Limb (tissue), 2 donors: ENCODE measurements around the gene DPAGT1.
A peak's percentile ranks its signal among the peaks of the same experiment; 100 is the strongest.
"Not testable (repeated sequence)": the region's sequence is repeated elsewhere in the genome, so short reads cannot be mapped to it uniquely, and the experiment has no call there.

ENCODE experiments used
- DNase-seq, 2 donors: peaks; one replicate each; pipeline ENCODE4 v3.0.0-alpha.2; 2016; ENCODE audit errors: extremely low spot score in 2 of 2

Gene DPAGT1

GRCh38 chr11:119116235-119116594 is 14.6 kb upstream of the DPAGT1 start:
- no peak for DNase-seq

GRCh38 chr11:119115484-119116234 is 14.0 kb upstream of the DPAGT1 start:
- DNase-seq = no peak

DNA sequence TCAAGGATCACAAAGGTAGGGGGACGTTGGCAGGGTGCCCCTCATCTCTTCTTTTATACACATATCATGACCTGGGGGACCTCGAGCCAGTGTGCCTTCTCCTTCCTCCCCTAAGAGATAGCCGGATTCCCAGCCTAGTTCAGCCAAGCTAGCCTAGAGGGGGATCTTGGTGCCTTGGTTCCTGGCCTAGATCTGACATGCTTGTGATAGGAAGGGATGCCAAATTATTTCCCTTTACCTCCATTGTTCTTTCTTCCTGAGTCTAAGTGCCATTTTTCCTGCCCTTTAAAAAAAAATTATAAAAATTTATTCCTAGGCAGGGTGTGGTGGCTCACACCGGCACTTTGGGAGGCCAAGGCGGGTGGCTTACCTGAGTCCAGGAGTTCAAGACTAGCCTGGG is 12.7 kb upstream of the DPAGT1 start:
- DNase-seq = no peak

GRCh38 chr11:119113716-119114115 is 12.1 kb upstream of the DPAGT1 start:
- no peak for DNase-seq

GRCh38 chr11:119112314-119113020 is 10.8 kb upstream of the DPAGT1 start:
- DNase-seq = no peak

- no peak for DNase-seq
These were observed 9.8 kb upstream of the DPAGT1 start for GRCh38 chr11:119111361-119111925.

GRCh38 chr11:119110439-119110838 is 8.8 kb upstream of the DPAGT1 start:
- no peak for DNase-seq

DNA sequence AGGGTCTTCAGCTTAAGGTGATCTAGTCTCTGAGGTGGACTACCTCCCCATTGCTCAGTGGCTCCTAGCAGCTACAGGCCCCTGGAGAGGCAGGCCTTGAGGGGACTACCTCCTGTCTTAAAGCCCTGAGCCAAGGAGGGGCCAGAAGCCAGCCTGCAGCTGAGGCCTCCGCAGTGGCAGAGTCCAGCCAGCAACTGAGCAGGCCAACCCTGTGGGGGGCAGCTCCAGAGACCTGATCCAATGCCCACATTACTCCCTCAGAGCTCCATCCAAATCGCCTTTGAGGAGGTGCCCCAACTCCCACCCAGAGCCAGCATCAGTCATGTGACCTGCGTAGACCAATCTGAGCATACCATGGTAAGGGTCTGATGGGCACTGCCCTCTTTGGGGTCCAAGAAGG is 8.2 kb upstream of the DPAGT1 start:
- no peak for DNase-seq

- DNase-seq = no peak
These were observed 7.2 kb upstream of the DPAGT1 start for GRCh38 chr11:119108857-119109221.

GRCh38 chr11:119108146-119108856 is 6.6 kb upstream of the DPAGT1 start:
- DNase-seq = no peak

GRCh38 chr11:119107538-119108145 is 6.0 kb upstream of the DPAGT1 start:
- no peak for DNase-seq

DNA sequence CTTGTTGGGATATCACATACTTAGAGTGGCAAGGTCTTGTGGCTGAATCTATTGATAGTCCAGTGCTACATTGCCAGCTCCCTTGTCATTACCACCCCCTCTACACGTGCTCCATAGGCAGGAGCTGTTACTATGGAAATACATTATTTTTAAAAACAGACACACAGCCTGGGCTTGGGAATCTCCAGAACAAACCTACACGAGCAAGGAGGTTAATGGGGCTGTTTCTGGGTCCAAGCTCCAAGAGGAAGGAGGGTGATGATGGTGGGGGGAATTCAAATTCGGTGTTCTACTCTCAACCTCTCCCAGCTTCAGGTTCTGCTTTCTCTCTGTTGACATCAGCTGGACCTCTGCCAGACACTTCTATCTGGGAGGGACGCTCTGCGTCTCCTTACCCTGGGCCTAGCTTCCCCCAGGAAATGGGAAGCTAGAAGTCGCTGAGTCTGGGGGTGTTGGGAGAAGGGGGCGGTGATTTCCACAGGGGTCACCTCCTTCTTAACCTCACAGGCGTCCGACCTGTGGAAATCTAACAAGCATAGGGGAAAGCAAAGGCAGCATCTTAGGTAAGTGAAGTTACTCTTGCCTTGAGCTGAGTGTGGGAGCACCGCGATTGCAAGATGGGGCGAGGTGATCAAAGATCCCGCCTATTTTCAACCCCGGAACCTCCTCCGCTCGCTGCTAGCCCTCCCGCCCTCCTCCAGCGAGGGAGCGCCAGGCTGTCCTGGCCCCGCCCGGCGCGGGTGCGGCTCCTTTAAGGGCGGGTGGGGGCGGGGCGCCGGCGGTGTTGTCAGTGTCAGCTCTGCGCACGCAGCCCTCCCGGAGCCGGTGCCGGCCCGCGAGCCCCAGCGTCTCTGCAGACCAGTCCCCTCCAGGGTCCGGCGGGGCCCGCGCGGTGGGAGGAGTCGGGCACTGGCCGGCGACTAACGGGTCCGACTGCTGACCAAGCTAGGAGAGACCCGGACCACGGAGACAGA is 5.2 kb upstream of the DPAGT1 start, which contains the start of gene C2CD2L:
Gene C2CD2L, plus strand, starts transcription at position 781 of the 974 bp plus-strand sequence. CDS start 398 bp downstream, outside the sequence.
- DNase-seq = peak; percentile 87 to 91

DNA sequence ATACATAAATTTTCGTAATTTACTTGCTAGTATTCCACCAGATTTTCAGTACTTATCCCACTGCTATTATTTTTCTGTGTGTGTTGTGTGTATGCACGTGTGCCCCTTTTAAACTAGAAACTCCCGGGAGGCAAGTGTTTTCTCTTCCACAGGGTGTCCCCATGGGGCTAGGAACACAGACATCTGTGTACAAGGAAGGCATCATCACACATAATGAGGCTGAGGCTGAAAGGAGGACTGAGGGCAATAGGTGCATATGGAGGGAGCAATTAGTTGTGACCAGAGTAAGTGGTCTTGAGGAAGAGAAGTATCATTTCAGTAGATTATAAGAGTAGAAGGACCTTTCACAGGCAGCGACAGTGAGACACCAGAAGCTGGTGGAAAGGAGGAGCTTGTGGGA is 2.1 kb upstream of the DPAGT1 start:
- no peak for DNase-seq

GRCh38 chr11:119103161-119103664 is 1.6 kb upstream of the DPAGT1 start:
- DNase-seq = not testable (repeated sequence)

GRCh38 chr11:119100994-119101758 is 477 bp downstream of the DPAGT1 start:
- peak in 1 of 2 donors; percentile 51 for DNase-seq

DNA sequence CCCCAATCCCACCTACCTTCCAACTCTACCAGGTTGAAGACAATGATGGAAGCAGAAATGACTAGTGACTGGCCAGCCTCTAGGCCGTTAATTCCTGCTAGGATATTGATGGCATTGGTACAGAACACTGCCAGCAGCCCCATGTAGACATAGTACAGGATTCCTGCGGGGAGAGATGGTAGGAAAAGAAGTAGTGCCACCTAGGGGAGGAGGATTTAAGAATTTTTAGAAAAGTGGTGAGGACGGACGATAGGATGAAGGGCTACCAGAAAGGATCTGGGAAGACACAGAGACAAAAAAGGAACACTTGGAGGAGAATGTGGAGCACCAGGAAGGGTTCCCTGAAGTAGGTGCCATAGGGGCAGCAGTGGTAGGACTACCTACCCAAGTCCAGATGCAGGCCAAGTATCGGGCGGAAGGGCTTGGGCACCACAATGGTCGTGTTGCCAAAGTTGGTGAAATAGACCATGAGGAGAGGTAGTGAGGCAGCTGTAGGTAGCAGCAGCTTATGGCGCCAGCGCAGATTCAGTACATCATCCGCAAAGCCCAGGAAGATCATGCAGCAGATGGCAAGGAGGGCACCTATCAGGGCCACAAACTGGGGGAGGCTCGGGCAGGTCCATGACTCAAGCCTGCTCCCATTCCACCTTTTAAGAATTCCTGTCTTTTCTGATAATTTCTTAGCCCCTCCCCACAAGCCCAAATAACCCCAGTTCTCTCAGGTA is 1.2 kb downstream of the DPAGT1 start:
- DNase-seq = no peak

GRCh38 chr11:119099711-119100110 is 1.9 kb downstream of the DPAGT1 start:
- no peak for DNase-seq

GRCh38 chr11:119095066-119095880 is 6.4 kb downstream of the DPAGT1 start:
- peak; percentile 99 for DNase-seq
